Measurements from ENCODE around the gene WDR36.

Gene WDR36

DNA sequence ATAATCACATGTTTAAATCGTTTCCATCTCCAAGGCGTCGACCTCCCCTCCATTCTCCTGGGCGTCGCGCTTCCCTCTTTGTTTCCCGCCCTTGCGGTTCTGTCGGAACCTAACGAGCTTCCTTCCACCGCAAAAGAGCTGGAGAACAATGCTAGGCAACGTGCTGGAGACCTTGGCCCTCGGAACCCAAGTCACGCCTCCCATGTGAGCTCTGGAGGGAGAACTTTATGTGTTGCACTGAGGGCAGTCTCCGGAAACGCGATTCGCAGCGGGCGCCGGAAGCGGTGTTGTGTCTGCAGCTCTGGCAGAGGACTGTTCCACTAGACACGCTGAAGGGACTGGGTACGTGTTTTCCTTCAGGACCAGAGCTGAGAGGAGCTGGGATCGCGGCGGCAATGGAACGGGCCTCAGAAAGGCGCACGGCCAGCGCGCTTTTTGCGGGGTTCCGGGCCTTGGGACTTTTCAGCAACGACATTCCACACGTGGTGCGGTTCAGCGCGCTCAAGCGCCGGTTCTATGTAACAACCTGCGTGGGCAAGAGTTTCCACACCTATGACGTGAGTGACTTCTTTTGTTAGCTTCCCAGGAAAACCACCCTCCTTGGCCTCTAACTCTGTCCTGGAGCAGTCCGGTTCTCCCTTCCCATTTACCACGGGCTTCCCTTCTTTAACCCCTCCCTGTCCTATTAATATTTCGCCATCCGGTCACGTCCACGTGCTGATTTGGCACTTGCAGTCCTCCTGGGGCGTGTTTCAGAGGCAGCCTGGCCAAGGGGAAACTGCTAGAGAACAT is at the start of gene WDR36:
Gene WDR36, plus strand, starts transcription at position 287 of the 792 bp plus-strand sequence. Its CDS starts 109 bp downstream, at position 396.
- in situ Hi-C loops (cut with HindIII; ENCODE audit: low pct_unique_long_range_greater_than_20kb, low sequenced_read_pairs): no loop called here
- no peak for TF ChIP-seq JUND (IDR thresholded peaks at IDR 0.05; ENCODE audit: low read depth)
- peak; percentile 57 to 97 for DNase-seq (ENCODE audit: low read depth in 1 of 2, low spot score in 1 of 2)

DNA sequence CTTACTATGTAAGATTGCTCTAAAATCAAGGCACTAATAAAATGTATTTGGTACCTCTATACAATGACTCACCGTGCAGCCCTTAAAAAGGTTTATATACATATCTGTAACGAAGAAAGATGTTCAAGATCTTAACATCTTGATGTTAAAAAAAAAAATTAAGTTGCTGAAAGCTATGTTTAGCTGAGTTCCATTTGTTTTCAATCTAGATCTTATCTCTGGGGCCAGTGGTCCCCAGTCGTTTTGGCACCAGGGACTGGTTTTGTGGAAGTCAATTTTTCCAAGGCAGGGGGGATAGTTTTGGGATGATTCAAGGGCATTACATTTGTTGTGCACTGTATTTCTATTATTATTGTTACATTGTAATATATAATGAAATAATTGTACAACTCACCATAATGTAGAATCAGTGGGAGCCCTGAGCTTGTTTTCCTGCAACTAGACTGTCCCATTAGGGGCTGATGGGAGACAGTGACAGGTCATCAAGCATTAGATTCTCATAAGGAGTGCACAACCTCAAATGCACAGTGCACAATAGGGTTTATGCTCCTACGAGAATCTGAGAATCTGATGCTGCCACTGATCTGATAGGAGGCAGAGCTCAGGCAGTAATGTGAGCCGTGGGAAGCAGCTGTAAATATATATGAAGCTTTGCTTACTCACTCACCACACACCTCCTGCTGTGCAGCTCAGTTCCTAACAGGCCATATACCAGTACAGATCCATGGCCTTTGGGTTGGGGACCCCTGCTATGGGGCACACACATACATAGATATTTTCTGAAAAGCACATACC is 48.2 kb upstream of the WDR36 start:
- no peak for TF ChIP-seq JUND (IDR thresholded peaks at IDR 0.05; ENCODE audit: low read depth)
- in situ Hi-C loops (cut with HindIII; ENCODE audit: low pct_unique_long_range_greater_than_20kb, low sequenced_read_pairs): no loop called here
- no peak for DNase-seq (ENCODE audit: low read depth in 1 of 2, low spot score in 1 of 2)

DNA sequence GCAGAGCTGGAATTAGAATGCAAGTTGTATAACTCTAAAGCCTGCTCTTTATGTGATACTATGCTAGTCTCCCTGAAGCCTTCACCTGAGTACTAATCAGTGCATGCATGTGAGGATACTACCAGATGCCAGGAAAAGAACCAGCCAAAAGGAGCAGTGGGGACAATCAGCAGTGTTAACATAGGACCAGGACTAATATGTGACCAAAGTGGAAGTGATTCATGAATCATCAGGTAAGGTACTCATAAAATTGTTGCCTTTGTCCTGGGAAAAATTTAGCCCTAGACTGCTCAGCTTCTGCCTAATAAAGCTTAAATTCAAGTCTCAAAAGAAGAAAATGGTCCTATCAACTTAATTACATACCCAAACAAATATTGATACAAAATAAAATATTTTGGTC is 34.1 kb upstream of the WDR36 start:
- in situ Hi-C loops (cut with HindIII; ENCODE audit: low pct_unique_long_range_greater_than_20kb, low sequenced_read_pairs): no loop called here
- DNase-seq (ENCODE audit: low read depth in 1 of 2, low spot score in 1 of 2): no peak
- no peak for TF ChIP-seq JUND (IDR thresholded peaks at IDR 0.05; ENCODE audit: low read depth)

DNA sequence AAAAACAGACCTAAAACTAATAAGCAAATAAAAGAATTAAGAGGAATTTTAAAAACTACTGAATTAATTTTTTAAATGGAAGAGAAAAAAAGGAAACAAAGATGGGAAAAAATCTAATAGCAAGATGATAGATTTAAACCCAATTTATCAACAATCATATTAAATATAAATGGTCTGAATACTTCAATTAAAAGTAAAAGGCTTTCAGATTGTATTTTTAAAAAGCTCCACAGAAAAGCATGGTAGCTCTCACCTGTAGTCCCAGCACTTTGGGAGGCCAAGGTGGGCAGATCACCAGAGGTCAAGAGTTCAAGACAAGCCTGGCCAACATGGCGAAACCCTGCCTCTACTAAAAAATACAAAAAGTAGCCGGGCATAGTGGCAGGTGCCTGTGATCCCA is 32.0 kb upstream of the WDR36 start:
- DNase-seq (ENCODE audit: low read depth in 1 of 2, low spot score in 1 of 2): no peak
- no peak for TF ChIP-seq JUND (IDR thresholded peaks at IDR 0.05; ENCODE audit: low read depth)
- in situ Hi-C loops (cut with HindIII; ENCODE audit: low pct_unique_long_range_greater_than_20kb, low sequenced_read_pairs): no loop called here

DNA sequence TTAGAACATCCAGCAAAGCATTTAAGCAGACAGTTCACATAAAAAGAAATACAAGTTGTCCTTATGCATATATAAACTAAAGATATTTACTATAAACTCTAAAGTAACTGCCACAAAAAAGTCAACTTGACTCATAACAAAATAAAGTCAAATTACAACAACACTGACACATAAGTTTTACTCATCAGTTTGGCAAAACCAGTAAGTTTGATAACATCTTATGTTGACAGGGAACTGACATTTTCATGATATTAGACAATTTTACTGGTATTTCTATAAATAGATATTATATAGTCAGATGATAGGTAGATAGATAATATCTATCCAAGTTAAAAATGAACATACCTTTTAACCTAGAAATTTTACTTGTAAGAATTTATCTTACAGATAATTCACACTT is 30.5 kb upstream of the WDR36 start:
- DNase-seq (ENCODE audit: low read depth in 1 of 2, low spot score in 1 of 2): no peak
- in situ Hi-C loops (cut with HindIII; ENCODE audit: low pct_unique_long_range_greater_than_20kb, low sequenced_read_pairs): no loop called here
- TF ChIP-seq JUND (IDR thresholded peaks at IDR 0.05; ENCODE audit: low read depth): no peak

DNA sequence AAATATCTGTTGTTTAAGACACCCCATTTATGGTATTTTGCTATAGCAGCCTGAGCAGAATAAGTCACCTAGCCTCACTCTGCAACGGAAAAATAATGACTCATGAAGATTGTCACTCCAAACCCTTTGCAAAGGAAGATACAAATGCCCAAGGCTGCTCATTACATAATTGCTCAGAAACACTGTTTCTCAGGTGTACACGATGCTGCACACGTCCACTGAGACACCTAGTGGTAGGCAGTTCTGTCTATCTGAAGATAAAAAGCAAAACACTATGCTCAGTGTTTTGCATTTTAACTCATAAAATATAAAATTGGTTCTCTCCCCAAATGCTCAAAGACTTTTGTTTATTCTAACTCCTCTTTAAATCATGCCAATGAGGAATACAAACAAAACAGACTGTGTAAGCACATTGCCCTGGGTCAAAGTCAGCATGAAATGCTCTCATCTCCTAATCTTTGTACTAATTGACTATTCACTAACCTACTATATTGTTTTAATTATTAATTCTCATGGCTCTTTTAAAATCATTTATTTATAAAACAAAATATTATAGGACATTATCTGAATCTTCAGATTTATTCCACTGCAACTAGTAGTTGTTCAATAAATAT is 28.3 kb upstream of the WDR36 start:
- peak; percentile 44 to 62 for DNase-seq (ENCODE audit: low read depth in 1 of 2, low spot score in 1 of 2)
- in situ Hi-C loops (cut with HindIII; ENCODE audit: low pct_unique_long_range_greater_than_20kb, low sequenced_read_pairs): no loop called here
- no peak for TF ChIP-seq JUND (IDR thresholded peaks at IDR 0.05; ENCODE audit: low read depth)

DNA sequence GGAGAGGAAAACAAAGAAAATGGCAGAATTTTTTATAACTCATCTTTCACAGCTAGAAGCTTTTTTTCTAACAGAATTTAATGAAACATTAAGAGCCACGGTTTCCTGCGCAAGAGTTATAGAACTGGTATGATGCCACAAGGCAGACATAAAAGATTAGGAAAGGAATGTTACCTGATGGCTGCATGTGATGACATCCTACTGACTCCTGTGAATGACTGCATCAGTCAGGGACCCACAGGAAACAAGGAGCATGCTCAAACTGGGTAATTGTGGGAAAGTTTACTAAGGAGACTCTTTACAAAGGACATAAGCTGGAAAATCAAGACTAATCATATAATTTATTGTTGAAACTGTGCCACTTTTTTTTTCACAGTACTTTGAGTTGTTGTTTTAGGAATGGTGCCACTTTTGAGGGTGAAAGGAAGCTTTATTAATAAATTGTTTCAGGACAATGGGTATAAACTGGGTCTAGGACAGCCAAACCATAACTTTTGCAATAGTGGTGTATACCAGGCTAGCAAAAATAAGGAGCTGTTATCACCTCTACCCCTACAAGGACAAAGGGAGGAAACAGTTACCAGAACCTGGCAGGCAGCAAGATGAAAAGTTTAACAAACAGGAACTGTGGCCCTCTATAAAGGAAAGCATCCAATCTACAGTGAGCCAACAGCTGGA is 25.7 kb upstream of the WDR36 start:
- no peak for TF ChIP-seq JUND (IDR thresholded peaks at IDR 0.05; ENCODE audit: low read depth)
- DNase-seq (ENCODE audit: low read depth in 1 of 2, low spot score in 1 of 2): no peak
- in situ Hi-C loops (cut with HindIII; ENCODE audit: low pct_unique_long_range_greater_than_20kb, low sequenced_read_pairs): no loop called here

DNA sequence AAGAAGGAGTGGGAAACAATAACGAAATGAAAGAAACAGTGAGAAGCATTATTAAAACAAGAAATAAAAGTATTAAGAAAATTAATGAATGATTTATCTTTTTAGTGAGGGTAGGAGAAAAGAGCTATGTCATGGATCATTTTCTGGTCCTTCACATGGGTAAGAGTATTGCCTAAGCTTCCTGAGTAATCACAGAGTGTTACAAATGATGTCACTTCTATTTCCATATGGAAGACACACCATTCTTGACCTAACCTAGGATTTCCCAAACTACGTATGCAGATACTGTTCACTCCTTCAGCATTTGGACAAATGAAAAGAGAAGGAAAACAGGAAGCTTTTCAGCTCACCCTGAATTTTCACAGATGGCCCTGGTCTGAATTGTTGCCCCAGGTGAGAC is 23.9 kb upstream of the WDR36 start:
- in situ Hi-C loops (cut with HindIII; ENCODE audit: low pct_unique_long_range_greater_than_20kb, low sequenced_read_pairs): no loop called here
- no peak for TF ChIP-seq JUND (IDR thresholded peaks at IDR 0.05; ENCODE audit: low read depth)
- DNase-seq (ENCODE audit: low read depth in 1 of 2, low spot score in 1 of 2): no peak

DNA sequence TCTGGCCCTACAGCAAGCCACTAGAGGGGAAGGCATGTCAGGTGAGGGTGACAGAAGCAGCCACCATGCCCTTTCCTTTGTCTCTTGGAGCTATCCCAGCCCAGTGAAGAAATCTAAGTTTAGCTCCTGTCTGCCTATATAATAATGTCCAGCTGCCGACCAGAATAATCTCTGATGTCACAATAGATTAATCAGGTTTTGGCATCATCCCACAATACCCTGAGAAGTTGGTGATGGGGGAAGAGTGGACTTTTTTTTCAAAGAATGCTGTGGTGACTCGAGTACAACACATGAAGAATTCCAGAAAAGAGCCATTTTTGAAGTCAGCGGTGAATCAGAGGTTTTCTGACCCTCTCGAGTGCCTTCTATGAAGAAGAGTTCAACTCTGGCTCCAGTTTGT is 22.3 kb upstream of the WDR36 start:
- in situ Hi-C loops (cut with HindIII; ENCODE audit: low pct_unique_long_range_greater_than_20kb, low sequenced_read_pairs): no loop called here
- DNase-seq (ENCODE audit: low read depth in 1 of 2, low spot score in 1 of 2): no peak
- TF ChIP-seq JUND (IDR thresholded peaks at IDR 0.05; ENCODE audit: low read depth): no peak

DNA sequence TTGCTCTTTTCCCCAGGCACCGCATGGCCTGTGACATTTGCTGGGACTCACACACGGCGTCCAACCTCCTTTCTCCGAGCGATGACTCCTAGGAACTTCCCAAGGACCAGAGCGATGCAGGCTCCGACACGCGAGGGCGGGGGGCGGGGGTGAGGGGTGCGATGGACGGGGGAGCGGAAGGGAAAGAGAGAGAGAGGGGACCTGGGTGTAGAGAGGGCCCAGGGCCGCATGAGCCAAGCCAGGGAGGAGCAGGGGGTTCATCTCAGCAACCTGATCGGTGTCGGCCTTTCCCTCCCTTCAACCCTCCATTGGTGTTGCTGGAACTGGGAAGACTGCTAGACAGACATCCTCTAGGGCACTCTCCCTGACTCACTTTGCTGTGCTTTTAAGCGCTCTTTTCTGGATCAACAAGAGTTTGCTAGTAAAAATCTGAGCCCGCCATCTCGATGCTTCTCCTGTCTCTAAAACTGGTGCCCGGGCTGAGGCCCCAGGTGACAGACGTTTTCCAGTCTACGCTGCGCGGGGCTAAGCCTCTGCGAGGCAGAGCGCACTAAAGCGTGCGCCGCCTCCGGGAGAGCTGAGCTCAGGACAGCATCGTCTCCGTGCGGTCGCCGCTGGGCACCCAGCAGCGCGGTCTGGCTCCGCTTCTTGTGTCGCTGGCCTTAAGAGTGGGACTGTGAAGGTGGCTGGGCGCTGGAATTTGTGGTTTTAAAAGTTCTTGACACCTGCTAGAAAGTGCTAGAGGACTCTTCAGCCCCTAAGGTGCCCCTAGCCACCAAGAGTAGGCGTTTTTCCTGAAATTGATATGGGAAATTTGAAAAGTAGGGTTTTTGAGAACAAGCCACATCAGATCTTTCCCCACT is 21.6 kb upstream of the WDR36 start:
- no peak for DNase-seq (ENCODE audit: low read depth in 1 of 2, low spot score in 1 of 2)
- TF ChIP-seq JUND (IDR thresholded peaks at IDR 0.05; ENCODE audit: low read depth): no peak
- in situ Hi-C loops (cut with HindIII; ENCODE audit: low pct_unique_long_range_greater_than_20kb, low sequenced_read_pairs): no loop called here

DNA sequence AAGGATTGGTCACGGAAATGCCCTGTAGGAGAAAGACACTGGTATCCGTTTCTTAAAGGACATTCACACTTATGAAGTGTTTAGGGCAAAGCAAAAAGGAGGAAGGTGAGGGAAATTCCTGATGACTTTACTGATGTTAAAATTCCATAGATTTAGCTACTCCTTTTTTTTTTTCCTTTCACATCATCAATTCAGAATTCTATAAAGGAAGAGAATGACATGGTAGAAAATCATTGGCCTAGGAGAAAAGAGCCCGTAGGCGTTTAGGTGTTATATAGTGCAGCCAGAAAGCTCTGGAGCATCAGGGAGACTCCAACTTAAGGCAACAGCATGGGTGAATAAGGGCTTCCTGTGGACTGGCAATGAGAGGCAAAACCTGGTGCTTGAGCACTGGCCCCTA is 20.7 kb upstream of the WDR36 start, which contains the start of gene TSLP:
Gene TSLP, plus strand, starts transcription at position 301 of the 400 bp plus-strand sequence. CDS start 178 bp downstream, outside the sequence.
- no peak for DNase-seq (ENCODE audit: low read depth in 1 of 2, low spot score in 1 of 2)
- in situ Hi-C loops (cut with HindIII; ENCODE audit: low pct_unique_long_range_greater_than_20kb, low sequenced_read_pairs): no loop called here
- no peak for TF ChIP-seq JUND (IDR thresholded peaks at IDR 0.05; ENCODE audit: low read depth)
